ACHN (cell line): ENCODE measurements around the gene TRAPPC5.

Experiments
- DNase-seq: peaks from one replicate; pipeline ENCODE4 v3.0.0-alpha.2; 2015
- in situ Hi-C: cut with HindIII; loops from 2 replicates; pipeline ENCODE4 v1.10.0; 2017; ENCODE audit warnings: low sequenced_read_pairs, low pct_ligation_motif_present, low pct_unique_long_range_greater_than_20kb

TRAPPC5 gene

GRCh38 chr19:7715671-7716070, 35.0 kb downstream of the TRAPPC5 start:
- DNase-seq: no peak
- in situ Hi-C loops: no loop called here

GRCh38 chr19:7716762-7717161, 36.1 kb downstream of the TRAPPC5 start:
- in situ Hi-C loops: no loop called here

GRCh38 chr19:7718668-7719067, 38.0 kb downstream of the TRAPPC5 start:
- no peak for DNase-seq
- in situ Hi-C loops: no loop called here

More at GRCh38 chr19:7716762-7717161, 36.1 kb downstream of the TRAPPC5 start:
- DNase-seq: no peak

- in situ Hi-C loops: no loop called here
- DNase-seq: no peak
These were observed 39.7 kb downstream of the TRAPPC5 start for GRCh38 chr19:7720351-7720750.

- no peak for DNase-seq
- in situ Hi-C loops: no loop called here
These were observed 41.6 kb downstream of the TRAPPC5 start for GRCh38 chr19:7722231-7722651.

- DNase-seq: no peak
- in situ Hi-C loops: no loop called here
These were observed 45.2 kb downstream of the TRAPPC5 start for GRCh38 chr19:7725791-7726190.

GRCh38 chr19:7729211-7729610, 48.6 kb downstream of the TRAPPC5 start:
- in situ Hi-C loops: no loop called here
- no peak for DNase-seq

GRCh38 chr19:7729831-7730285, 49.2 kb downstream of the TRAPPC5 start:
- in situ Hi-C loops: no loop called here
- DNase-seq: no peak

GRCh38 chr19:7730286-7731217, 49.9 kb downstream of the TRAPPC5 start:
- in situ Hi-C loops: no loop called here
- no peak for DNase-seq

GRCh38 chr19:7731218-7731595, 50.6 kb downstream of the TRAPPC5 start:
- DNase-seq: no peak
- in situ Hi-C loops: no loop called here

- in situ Hi-C loops: no loop called here
- DNase-seq: no peak
These were observed 51.0 kb downstream of the TRAPPC5 start for GRCh38 chr19:7731615-7732014.

GRCh38 chr19:7732045-7732444, 51.4 kb downstream of the TRAPPC5 start, which contains the start of gene CLEC4G:
TSS of gene CLEC4G (minus strand) at chr19:7732110. CDS start at chr19:7732102, 8 bp downstream.
- DNase-seq: no peak
- in situ Hi-C loops: no loop called here

GRCh38 chr19:7733376-7733775, 52.7 kb downstream of the TRAPPC5 start:
- no peak for DNase-seq
- in situ Hi-C loops: no loop called here

GRCh38 chr19:7734220-7735203, 53.9 kb downstream of the TRAPPC5 start:
- in situ Hi-C loops: no loop called here
- no peak for DNase-seq

GRCh38 chr19:7736148-7736547, 55.5 kb downstream of the TRAPPC5 start:
- no peak for DNase-seq
- in situ Hi-C loops: no loop called here

GRCh38 chr19:7737215-7737614, 56.6 kb downstream of the TRAPPC5 start:
- in situ Hi-C loops: no loop called here
- no peak for DNase-seq
